ENCODE data around the gene PICK1.

PICK1 gene

GRCh38 chr22:38029901-38030300, 27.3 kb upstream of the PICK1 start:
- Histone ChIP-seq H3K36me3 (ENCODE audit: insufficient read depth) (no peaks in the 10 kb centered on the region), H3K4me2 (no peak overlapping the region), H3K4me1 (ENCODE audit: low read depth, poor library complexity, severe bottlenecking) (no peaks in the 10 kb centered on the region), H4K20me1 (ENCODE audit: insufficient read depth) (no peaks in the 10 kb centered on the region), H2AFZ (ENCODE audit: low read depth) (no peak overlapping the region), H3K27ac (no peak overlapping the region), H3K27me3 (ENCODE audit: insufficient read depth, low read depth) (peaks cover 6% of the 10 kb centered on the region), H3K4me3 (IDR thresholded peaks at IDR 0.05; ENCODE audit: insufficient read depth, low read depth, low read length) (no peak overlapping the region), H3K79me2 (ENCODE audit: insufficient read depth, low read depth) (no peaks in the 10 kb centered on the region), H3K9ac (no peak overlapping the region)
- no peak for TF ChIP-seq CTCF (conservative IDR thresholded peaks at IDR 0.05; ENCODE audit: low read depth, low read length)

GRCh38 chr22:38030311-38031133, 26.7 kb upstream of the PICK1 start:
- no peaks in the 10 kb centered on the region for H3K4me1 ChIP-seq (ENCODE audit: low read depth, poor library complexity, severe bottlenecking)
- H3K4me2 ChIP-seq, result no peak overlapping the region
- H4K20me1 ChIP-seq (ENCODE audit: insufficient read depth), result no peaks in the 10 kb centered on the region
- H3K4me3 ChIP-seq (IDR thresholded peaks at IDR 0.05; ENCODE audit: insufficient read depth, low read depth, low read length), result no peak overlapping the region
- no peak overlapping the region for H2AFZ ChIP-seq (ENCODE audit: low read depth)
- no peaks in the 10 kb centered on the region for H3K79me2 ChIP-seq (ENCODE audit: insufficient read depth, low read depth)
- H3K36me3 ChIP-seq (ENCODE audit: insufficient read depth), result no peaks in the 10 kb centered on the region
- H3K9ac ChIP-seq, result no peak overlapping the region
- TF ChIP-seq CTCF (conservative IDR thresholded peaks at IDR 0.05; ENCODE audit: low read depth, low read length), result no peak
- H3K27me3 ChIP-seq (ENCODE audit: insufficient read depth, low read depth), result peaks cover 6% of the 10 kb centered on the region
- H3K27ac ChIP-seq, result no peak overlapping the region

- Histone ChIP-seq H2AFZ (ENCODE audit: low read depth) (no peak overlapping the region), H3K36me3 (ENCODE audit: insufficient read depth) (no peaks in the 10 kb centered on the region), H3K27ac (no peak overlapping the region), H3K27me3 (ENCODE audit: insufficient read depth, low read depth) (peaks cover 6% of the 10 kb centered on the region), H3K4me1 (ENCODE audit: low read depth, poor library complexity, severe bottlenecking) (no peaks in the 10 kb centered on the region), H4K20me1 (ENCODE audit: insufficient read depth) (no peaks in the 10 kb centered on the region), H3K79me2 (ENCODE audit: insufficient read depth, low read depth) (no peaks in the 10 kb centered on the region), H3K9ac (no peak overlapping the region), H3K4me3 (IDR thresholded peaks at IDR 0.05; ENCODE audit: insufficient read depth, low read depth, low read length) (no peak overlapping the region), H3K4me2 (no peak overlapping the region)
- TF ChIP-seq CTCF (conservative IDR thresholded peaks at IDR 0.05; ENCODE audit: low read depth, low read length), result no peak
These were observed 25.7 kb upstream of the PICK1 start for GRCh38 chr22:38031491-38031890.

GRCh38 chr22:38032681-38033521, 24.3 kb upstream of the PICK1 start:
- Histone ChIP-seq H3K4me1 (ENCODE audit: low read depth, poor library complexity, severe bottlenecking) (no peaks in the 10 kb centered on the region), H2AFZ (ENCODE audit: low read depth) (no peak overlapping the region), H3K4me3 (IDR thresholded peaks at IDR 0.05; ENCODE audit: insufficient read depth, low read depth, low read length) (no peak overlapping the region), H3K27me3 (ENCODE audit: insufficient read depth, low read depth) (peaks cover 5% of the 10 kb centered on the region), H3K9ac (no peak overlapping the region), H3K27ac (no peak overlapping the region), H3K36me3 (ENCODE audit: insufficient read depth) (no peaks in the 10 kb centered on the region), H3K79me2 (ENCODE audit: insufficient read depth, low read depth) (no peaks in the 10 kb centered on the region), H3K4me2 (no peak overlapping the region), H4K20me1 (ENCODE audit: insufficient read depth) (no peaks in the 10 kb centered on the region)
- TF ChIP-seq CTCF (conservative IDR thresholded peaks at IDR 0.05; ENCODE audit: low read depth, low read length), result no peak
